Measurements from ENCODE around the gene ARID1B.

The ARID1B gene

DNA sequence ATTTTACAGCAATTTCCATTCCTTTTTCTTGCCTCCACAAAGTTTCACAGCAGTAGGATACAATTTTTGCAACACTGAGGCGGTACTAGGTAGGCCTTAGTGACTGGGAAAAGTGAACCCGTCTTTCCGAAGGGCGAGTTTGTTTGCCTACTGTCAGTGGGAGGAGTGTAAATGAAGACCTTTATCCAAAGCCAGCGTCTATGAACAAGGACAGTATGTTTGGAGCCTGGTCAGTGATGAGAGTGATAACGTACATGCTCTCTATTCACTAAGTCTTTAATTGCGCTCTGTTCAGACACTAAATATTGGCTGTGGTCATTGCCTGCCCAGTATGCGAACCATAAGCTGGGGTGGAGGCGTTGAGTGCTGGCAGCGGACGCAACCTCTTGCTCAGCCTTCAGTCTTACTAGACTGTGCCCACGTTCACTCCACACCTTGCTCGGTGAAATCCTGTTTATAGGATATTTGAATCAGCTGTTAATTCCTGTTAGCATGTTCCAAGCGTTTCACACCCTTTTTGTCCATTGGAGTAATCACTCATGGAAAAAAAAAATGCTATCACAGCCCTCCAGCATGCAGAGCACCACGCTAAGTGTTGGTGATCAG lies 400.7 kb downstream of the ARID1B start:
- TF ChIP-seq, protein P1, sequence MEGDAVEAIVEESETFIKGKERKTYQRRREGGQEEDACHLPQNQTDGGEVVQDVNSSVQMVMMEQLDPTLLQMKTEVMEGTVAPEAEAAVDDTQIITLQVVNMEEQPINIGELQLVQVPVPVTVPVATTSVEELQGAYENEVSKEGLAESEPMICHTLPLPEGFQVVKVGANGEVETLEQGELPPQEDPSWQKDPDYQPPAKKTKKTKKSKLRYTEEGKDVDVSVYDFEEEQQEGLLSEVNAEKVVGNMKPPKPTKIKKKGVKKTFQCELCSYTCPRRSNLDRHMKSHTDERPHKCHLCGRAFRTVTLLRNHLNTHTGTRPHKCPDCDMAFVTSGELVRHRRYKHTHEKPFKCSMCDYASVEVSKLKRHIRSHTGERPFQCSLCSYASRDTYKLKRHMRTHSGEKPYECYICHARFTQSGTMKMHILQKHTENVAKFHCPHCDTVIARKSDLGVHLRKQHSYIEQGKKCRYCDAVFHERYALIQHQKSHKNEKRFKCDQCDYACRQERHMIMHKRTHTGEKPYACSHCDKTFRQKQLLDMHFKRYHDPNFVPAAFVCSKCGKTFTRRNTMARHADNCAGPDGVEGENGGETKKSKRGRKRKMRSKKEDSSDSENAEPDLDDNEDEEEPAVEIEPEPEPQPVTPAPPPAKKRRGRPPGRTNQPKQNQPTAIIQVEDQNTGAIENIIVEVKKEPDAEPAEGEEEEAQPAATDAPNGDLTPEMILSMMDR (IDR thresholded peaks at IDR 0.05; ENCODE audit: extremely low read depth, missing control alignments), result no peak
- no peak for DNase-seq (ENCODE audit: low spot score)

DNA sequence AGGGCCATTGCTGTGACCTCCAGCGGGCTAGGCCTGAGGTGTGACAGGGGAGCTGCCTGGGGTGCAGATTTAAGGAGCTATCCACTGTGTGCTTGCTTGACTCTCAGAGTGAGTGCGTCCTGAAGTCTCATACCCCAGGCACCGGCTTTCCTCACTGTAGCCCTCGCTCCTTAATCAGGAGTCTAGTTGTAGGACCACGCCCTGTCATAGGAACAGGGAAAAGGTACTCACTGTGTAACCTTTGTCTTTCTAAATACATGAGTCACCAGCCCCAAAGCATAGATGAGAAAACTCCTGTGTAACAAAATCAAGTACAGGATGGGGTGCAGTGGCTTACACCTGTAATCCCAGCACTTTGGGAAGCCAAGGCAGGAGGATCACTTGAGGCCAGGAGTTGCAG lies 404.5 kb downstream of the ARID1B start:
- TF ChIP-seq, protein P1 (IDR thresholded peaks at IDR 0.05; ENCODE audit: extremely low read depth, missing control alignments), result no peak
- no peak for DNase-seq (ENCODE audit: low spot score)

DNA sequence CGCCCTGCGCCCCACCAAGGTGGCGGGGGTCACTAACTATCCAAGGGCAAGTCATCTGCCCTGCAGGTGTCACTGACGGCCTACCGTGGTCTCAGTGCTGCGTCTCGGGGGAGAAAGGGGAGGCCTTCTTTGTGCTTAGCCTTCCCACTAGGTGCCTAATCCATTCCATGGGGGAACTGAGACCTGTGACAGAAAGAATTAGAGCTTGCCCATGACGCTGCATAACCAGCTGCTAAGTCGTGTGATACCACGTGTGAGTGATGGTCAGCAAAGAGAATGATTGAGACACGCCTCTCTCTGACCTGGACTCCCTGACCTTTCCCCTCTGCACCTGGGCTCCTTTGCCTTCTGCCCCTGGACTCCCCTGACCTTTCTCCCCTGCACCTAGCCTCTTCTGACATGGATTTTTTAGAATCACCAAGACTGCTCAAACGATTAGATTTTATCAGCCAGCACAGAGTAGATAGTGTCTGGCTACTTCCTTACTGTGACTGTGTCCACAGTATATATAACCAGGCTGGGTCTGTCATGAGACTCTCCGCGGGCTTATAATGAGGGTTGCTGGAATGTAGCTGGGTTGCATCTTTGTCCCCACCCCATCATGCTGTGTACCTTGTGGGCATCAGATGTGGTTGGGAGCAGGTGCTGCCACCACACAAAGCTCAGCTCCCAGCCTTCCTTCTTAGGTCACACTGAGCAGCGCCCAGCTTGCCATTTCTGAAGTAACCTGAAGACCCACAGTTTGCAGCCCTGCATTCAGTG lies 405.5 kb downstream of the ARID1B start:
- DNase-seq (ENCODE audit: low spot score), result no peak
- TF ChIP-seq, protein P1 (IDR thresholded peaks at IDR 0.05; ENCODE audit: extremely low read depth, missing control alignments), result no peak

DNA sequence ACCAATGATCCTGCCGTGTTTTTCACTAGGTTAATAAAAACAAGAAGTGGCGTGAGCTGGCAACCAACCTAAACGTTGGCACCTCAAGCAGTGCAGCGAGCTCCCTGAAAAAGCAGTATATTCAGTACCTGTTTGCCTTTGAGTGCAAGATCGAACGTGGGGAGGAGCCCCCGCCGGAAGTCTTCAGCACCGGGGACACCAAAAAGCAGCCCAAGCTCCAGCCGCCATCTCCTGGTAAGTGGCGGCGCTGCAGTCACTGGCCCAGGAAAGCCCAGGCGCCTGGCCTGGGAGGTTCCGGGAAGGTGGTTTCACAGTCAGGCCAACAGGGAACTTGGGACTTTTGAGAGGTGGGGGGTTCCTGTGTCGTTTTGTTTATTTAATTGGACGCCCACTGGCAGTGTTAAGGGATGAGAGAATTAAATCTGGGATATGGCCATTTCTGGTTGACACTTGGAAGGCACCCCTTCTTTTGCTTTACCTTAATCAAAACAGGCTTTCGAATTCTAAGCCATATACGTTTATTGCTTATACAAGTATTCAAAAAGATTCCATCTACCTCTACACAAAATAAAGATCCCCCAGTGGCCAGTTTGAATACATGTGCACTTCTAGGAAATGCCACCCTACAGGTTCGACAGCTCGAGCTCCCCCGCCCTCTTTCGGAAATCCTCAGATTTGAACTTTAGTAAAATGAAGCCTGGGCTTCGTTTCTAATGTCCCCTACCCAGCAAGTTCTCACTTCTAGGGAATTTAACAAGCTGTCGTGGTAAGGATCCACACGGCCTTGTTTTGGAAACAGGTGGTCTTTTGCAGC lies 407.2 kb downstream of the ARID1B start:
- DNase-seq (ENCODE audit: low spot score), result peak; percentile 44
- TF ChIP-seq, protein P1 (IDR thresholded peaks at IDR 0.05; ENCODE audit: extremely low read depth, missing control alignments), result no peak

DNA sequence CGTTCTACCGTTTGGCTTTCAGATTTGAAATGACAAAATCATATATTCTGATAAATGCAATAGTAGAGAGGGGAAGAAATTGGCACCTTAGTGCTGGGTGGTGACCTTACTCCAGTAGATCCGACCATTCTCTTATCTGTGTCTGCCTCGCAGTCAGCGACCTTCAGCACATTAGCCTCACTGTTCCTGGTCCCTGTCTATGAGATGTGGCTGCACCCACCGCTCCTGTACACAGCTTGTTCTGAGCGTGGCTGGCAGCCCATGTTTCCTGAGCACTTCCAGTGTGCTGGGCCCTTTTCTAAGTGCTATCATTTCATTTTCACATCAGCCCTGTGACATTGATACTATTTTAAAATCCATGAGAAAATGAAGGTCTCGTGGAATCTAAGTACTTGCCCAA lies 408.0 kb downstream of the ARID1B start:
- TF ChIP-seq, protein P1 (IDR thresholded peaks at IDR 0.05; ENCODE audit: extremely low read depth, missing control alignments), result no peak
- DNase-seq (ENCODE audit: low spot score), result no peak

DNA sequence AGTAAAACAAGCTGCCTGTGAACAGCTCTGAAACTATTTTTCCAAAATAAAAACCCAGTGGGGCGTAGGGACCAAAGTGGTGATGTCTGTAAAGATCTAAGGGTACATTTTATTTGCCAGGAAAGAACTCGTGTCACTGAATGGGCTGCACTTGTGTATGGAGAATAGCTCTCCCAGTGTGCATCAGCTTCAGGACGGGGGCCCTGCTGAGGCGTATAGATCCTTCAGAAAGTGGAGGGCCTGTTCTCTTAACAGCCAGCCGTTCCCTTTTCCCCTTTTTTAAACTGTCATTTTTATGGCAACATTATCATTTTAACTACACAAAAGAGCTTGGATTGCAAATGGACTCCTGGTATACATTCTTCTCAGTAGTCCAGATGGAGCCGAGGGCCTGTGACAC lies 408.8 kb downstream of the ARID1B start:
- no peak for DNase-seq (ENCODE audit: low spot score)

More for the DNA sequence above, 408.8 kb downstream of the ARID1B start:
- TF ChIP-seq, protein P1 (IDR thresholded peaks at IDR 0.05; ENCODE audit: extremely low read depth, missing control alignments), result no peak
